ENCODE results near the gene MEIS3.
A peak's percentile ranks its signal among the peaks of the same experiment; 100 is the strongest.
"Not testable (repeated sequence)": the region's sequence is repeated elsewhere in the genome, so short reads cannot be mapped to it uniquely, and the experiment has no call there.

The MEIS3 gene

GRCh38 chr19:47386582-47386981, 32.7 kb downstream of the MEIS3 start:
- DNase-seq (ENCODE audit: low read depth in 2 of 2): not testable (repeated sequence)

GRCh38 chr19:47384533-47384932, 34.8 kb downstream of the MEIS3 start:
- DNase-seq (ENCODE audit: low read depth in 2 of 2): not testable (repeated sequence)

- not testable (repeated sequence) for DNase-seq (ENCODE audit: low read depth in 2 of 2)
These were observed 35.4 kb downstream of the MEIS3 start for GRCh38 chr19:47383890-47384289.

- DNase-seq (ENCODE audit: low read depth in 2 of 2): peak in 1 of 2 donors; percentile 10
These were observed 37.6 kb downstream of the MEIS3 start for GRCh38 chr19:47381653-47382279.

GRCh38 chr19:47381121-47381520, 38.2 kb downstream of the MEIS3 start:
- no peak for DNase-seq (ENCODE audit: low read depth in 2 of 2)

- no peak for DNase-seq (ENCODE audit: low read depth in 2 of 2)
These were observed 38.8 kb downstream of the MEIS3 start for GRCh38 chr19:47380559-47380958.

GRCh38 chr19:47379381-47379938, 39.9 kb downstream of the MEIS3 start:
- no peak for DNase-seq (ENCODE audit: low read depth in 2 of 2)

GRCh38 chr19:47378246-47378645, 41.1 kb downstream of the MEIS3 start:
- no peak for DNase-seq (ENCODE audit: low read depth in 2 of 2)

GRCh38 chr19:47377801-47378200, 41.5 kb downstream of the MEIS3 start:
- DNase-seq (ENCODE audit: low read depth in 2 of 2): no peak

- DNase-seq (ENCODE audit: low read depth in 2 of 2): no peak
These were observed 42.1 kb downstream of the MEIS3 start for GRCh38 chr19:47377208-47377701.

- DNase-seq (ENCODE audit: low read depth in 2 of 2): no peak
These were observed 42.7 kb downstream of the MEIS3 start for GRCh38 chr19:47376589-47377144.

- no peak for DNase-seq (ENCODE audit: low read depth in 2 of 2)
These were observed 43.4 kb downstream of the MEIS3 start for GRCh38 chr19:47375694-47376588.

- no peak for DNase-seq (ENCODE audit: low read depth in 2 of 2)
These were observed 44.2 kb downstream of the MEIS3 start for GRCh38 chr19:47374876-47375693.

- no peak for DNase-seq (ENCODE audit: low read depth in 2 of 2)
These were observed 45.8 kb downstream of the MEIS3 start for GRCh38 chr19:47373246-47374240.

GRCh38 chr19:47372603-47373002, 46.7 kb downstream of the MEIS3 start:
- no peak for DNase-seq (ENCODE audit: low read depth in 2 of 2)

- DNase-seq (ENCODE audit: low read depth in 2 of 2): no peak
These were observed 48.1 kb downstream of the MEIS3 start for GRCh38 chr19:47371261-47371660.

- DNase-seq (ENCODE audit: low read depth in 2 of 2): no peak
These were observed 49.2 kb downstream of the MEIS3 start for GRCh38 chr19:47370045-47370611.

GRCh38 chr19:47365455-47365854, 53.9 kb downstream of the MEIS3 start:
- DNase-seq (ENCODE audit: low read depth in 2 of 2): not testable (repeated sequence)

- DNase-seq (ENCODE audit: low read depth in 2 of 2): no peak
These were observed 55.4 kb downstream of the MEIS3 start for GRCh38 chr19:47363758-47364531.

Data from stimulated activated CD8-positive, alpha-beta memory T cell treated with anti-CD3 and anti-CD28 coated beads, Interleukin-7, amount 100 ng/mL, for 1 hour (primary cell).